ENCODE results near the gene KNDC1. TPM values are rescaled to one million over a fixed set of nuclear protein-coding genes. Genes with fewer than 3 reads are reported as not detected.

Gene KNDC1
- total RNA-seq, 4 donors from 2014 or later, result 0.42 to 1.7 (median 0.95) TPM

GRCh38 chr10:133180965-133181639 is 21.1 kb downstream of the KNDC1 start:
- Histone ChIP-seq H3K4me3 (no peak overlapping the region), H3K27ac (replicated peaks in 1 of 4) (no peak overlapping the region), H3K27me3 (peaks cover 0 to 32% (median 0%) of the 10 kb centered on the region in 4 donors), H3K4me1 (no peaks in the 10 kb centered on the region), H3K9me3 (no peaks in the 10 kb centered on the region), H3K36me3 (no peaks in the 10 kb centered on the region)
- TF ChIP-seq EP300 (IDR thresholded peaks at IDR 0.05) (no peak), POLR2AphosphoS5 (IDR thresholded peaks at IDR 0.05) (no peak), CTCF (IDR thresholded peaks at IDR 0.05) (no peak)
- intact Hi-C loops (cut with DNase I), result no loop called here
- 85% methylated on average over 18 of the region's 23 CpGs for WGBS
- no peak for DNase-seq (ENCODE audit: extremely low spot score)

- Histone ChIP-seq H3K4me1 (no peaks in the 10 kb centered on the region), H3K27me3 (peaks cover 0 to 41% (median 0%) of the 10 kb centered on the region in 4 donors), H3K36me3 (no peaks in the 10 kb centered on the region), H3K9me3 (no peaks in the 10 kb centered on the region), H3K27ac (replicated peaks in 1 of 4) (no peak overlapping the region), H3K4me3 (no peak overlapping the region)
- intact Hi-C loops (cut with DNase I), result no loop called here
- no peak for DNase-seq (ENCODE audit: extremely low spot score)
- TF ChIP-seq POLR2AphosphoS5 (IDR thresholded peaks at IDR 0.05), result no peak
- TF ChIP-seq CTCF (IDR thresholded peaks at IDR 0.05), result no peak
- TF ChIP-seq POLR2A (IDR thresholded peaks at IDR 0.05; ENCODE audit: low read depth), result no peak
- TF ChIP-seq EP300 (IDR thresholded peaks at IDR 0.05), result no peak
- 83% methylated on average over 1 of the region's 14 CpGs for WGBS
Measured at GRCh38 chr10:133182190-133182589, 22.2 kb downstream of the KNDC1 start.

- DNase-seq (ENCODE audit: extremely low spot score), result no peak
- H3K36me3 ChIP-seq, result no peaks in the 10 kb centered on the region
- H3K27me3 ChIP-seq, result peaks cover 0 to 50% (median 0%) of the 10 kb centered on the region in 4 donors
- intact Hi-C loops (cut with DNase I), result no loop called here
- H3K4me3 ChIP-seq, result no peak overlapping the region
- no peaks in the 10 kb centered on the region for H3K4me1 ChIP-seq
- WGBS, result 93% methylated on average over 63 of the region's 66 CpGs
- H3K27ac ChIP-seq (replicated peaks in 1 of 4), result no peak overlapping the region
- no peaks in the 10 kb centered on the region for H3K9me3 ChIP-seq
- TF ChIP-seq POLR2A (IDR thresholded peaks at IDR 0.05; ENCODE audit: low read depth), result no peak
- no peak for TF ChIP-seq POLR2AphosphoS5 (IDR thresholded peaks at IDR 0.05)
- TF ChIP-seq EP300 (IDR thresholded peaks at IDR 0.05), result no peak
- no peak for TF ChIP-seq CTCF (IDR thresholded peaks at IDR 0.05)
Measured at GRCh38 chr10:133182791-133183645, 23.0 kb downstream of the KNDC1 start.

GRCh38 chr10:133183646-133184378 is 23.8 kb downstream of the KNDC1 start:
- no peak for TF ChIP-seq CTCF (IDR thresholded peaks at IDR 0.05)
- TF ChIP-seq POLR2AphosphoS5 (IDR thresholded peaks at IDR 0.05), result no peak
- TF ChIP-seq POLR2A (IDR thresholded peaks at IDR 0.05; ENCODE audit: low read depth), result no peak
- TF ChIP-seq EP300 (IDR thresholded peaks at IDR 0.05), result no peak
- 93% methylated on average over 21 of the region's 21 CpGs for WGBS
- Histone ChIP-seq H3K27ac (replicated peaks in 1 of 4) (no peak overlapping the region), H3K27me3 (peaks cover 0 to 56% (median 0%) of the 10 kb centered on the region in 4 donors), H3K4me3 (no peak overlapping the region), H3K36me3 (no peaks in the 10 kb centered on the region), H3K4me1 (no peaks in the 10 kb centered on the region), H3K9me3 (no peaks in the 10 kb centered on the region)
- DNase-seq (ENCODE audit: extremely low spot score), result no peak
- intact Hi-C loops (cut with DNase I), result no loop called here

Measured in esophagus muscularis mucosa (tissue), 4 donors.